ENCODE measurements around the gene CCDC63. TPM values are rescaled to one million over a fixed set of nuclear protein-coding genes. Genes with fewer than 3 reads are reported as not detected.

The CCDC63 gene
- total and polyA plus RNA-seq, 2 donors = 0.14 to 0.19 TPM

DNA sequence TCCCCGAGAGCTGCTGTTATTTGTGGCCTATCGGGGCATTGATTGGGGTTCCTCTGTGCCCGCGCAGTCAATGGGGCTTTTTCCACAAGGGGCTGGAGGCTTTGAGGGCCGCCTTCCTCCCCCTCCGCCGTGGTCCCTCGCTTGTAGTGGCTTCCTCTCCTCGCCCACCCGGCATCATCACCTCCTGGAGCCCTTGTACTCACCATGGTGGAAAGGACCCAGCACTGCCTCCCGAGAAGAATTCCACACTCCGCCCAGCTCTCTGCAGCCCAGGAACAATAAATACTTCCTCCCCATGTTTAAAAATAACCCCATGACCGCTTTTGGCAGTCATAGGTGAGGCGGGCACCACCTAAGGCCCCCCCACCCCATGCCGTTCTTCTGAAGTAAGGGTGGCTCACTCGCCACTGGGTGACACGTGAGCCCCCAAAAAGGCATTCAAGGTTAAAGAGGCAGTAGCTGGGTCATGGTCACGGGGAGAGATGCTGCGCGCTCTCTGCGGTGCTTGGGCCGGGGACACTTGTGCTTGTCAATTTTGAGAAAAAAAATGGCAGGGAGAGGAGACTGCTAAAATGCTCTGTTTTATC, 73.6 kb downstream of the CCDC63 start, which contains the start of gene MYL2:
TSS of gene MYL2 (minus strand) at position 256 of the 587 bp plus-strand sequence. CDS start at position 206, 50 bp downstream.
- Histone ChIP-seq H3K27me3 (ENCODE audit: control insufficient read depth in 2 of 2, insufficient read depth in 1 of 2, low read length in 1 of 2) (peaks cover 0 to 13% of the 10 kb centered on the region in 2 donors), H3K4me1 (ENCODE audit: control insufficient read depth in 2 of 2, insufficient read depth in 2 of 2, low read length in 2 of 2) (no peaks in the 10 kb centered on the region), H3K36me3 (ENCODE audit: control insufficient read depth in 2 of 2, insufficient read depth in 2 of 2, low read length in 1 of 2) (no peaks in the 10 kb centered on the region), H3K9me3 (ENCODE audit: control insufficient read depth in 2 of 2, insufficient read depth in 1 of 2, low read length in 1 of 2) (no peaks in the 10 kb centered on the region), H3K27ac (ENCODE audit: low read depth in 1 of 2, low read length in 1 of 2) (no peak within 1 kb of the TSS), H3K4me3 (ENCODE audit: low read length in 2 of 2) (no peak within 1 kb of the TSS)
- no peak for DNase-seq (ENCODE audit: low read depth in 6 of 9, low spot score in 9 of 9)
- 85% methylated on average over 22 of the region's 22 CpGs for WGBS

- H3K27ac ChIP-seq (ENCODE audit: low read depth in 1 of 2, low read length in 1 of 2) = no peak overlapping the region
- WGBS = 94% methylated on average over 10 of the region's 10 CpGs
- peaks cover 0 to 13% of the 10 kb centered on the region in 2 donors for H3K27me3 ChIP-seq (ENCODE audit: control insufficient read depth in 2 of 2, insufficient read depth in 1 of 2, low read length in 1 of 2)
- no peak for DNase-seq (ENCODE audit: low read depth in 6 of 9, low spot score in 9 of 9)
- no peaks in the 10 kb centered on the region for H3K4me1 ChIP-seq (ENCODE audit: control insufficient read depth in 2 of 2, insufficient read depth in 2 of 2, low read length in 2 of 2)
- no peaks in the 10 kb centered on the region for H3K36me3 ChIP-seq (ENCODE audit: control insufficient read depth in 2 of 2, insufficient read depth in 2 of 2, low read length in 1 of 2)
- H3K9me3 ChIP-seq (ENCODE audit: control insufficient read depth in 2 of 2, insufficient read depth in 1 of 2, low read length in 1 of 2) = no peaks in the 10 kb centered on the region
- H3K4me3 ChIP-seq (ENCODE audit: low read length in 2 of 2) = no peak overlapping the region
These were observed 74.5 kb downstream of the CCDC63 start for GRCh38 chr12:110921262-110921661.

DNA sequence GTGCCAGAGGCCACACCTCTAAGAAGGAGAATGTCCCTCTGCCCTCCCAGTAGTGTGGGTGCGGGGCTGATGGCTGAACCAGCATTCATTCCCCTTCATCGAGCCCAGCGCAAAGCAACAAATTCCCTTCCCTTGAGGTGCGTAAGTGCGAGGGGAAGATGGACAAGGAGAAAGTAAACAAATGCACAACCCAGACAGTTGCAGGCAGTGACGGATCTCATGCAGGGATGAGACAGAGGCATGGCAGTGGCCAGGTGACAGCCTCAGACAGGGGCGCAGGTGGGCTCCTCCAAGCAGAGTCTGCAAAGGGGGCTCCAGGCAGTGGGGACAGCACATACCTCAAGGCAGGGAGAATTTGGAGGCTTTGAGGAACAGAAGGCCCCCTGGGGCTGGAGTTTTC, 75.9 kb downstream of the CCDC63 start:
- WGBS = 91% methylated on average over 7 of the region's 7 CpGs
- peaks cover 0 to 13% of the 10 kb centered on the region in 2 donors for H3K27me3 ChIP-seq (ENCODE audit: control insufficient read depth in 2 of 2, insufficient read depth in 1 of 2, low read length in 1 of 2)
- DNase-seq (ENCODE audit: low read depth in 6 of 9, low spot score in 9 of 9) = no peak
- H3K4me1 ChIP-seq (ENCODE audit: control insufficient read depth in 2 of 2, insufficient read depth in 2 of 2, low read length in 2 of 2) = no peaks in the 10 kb centered on the region
- no peaks in the 10 kb centered on the region for H3K9me3 ChIP-seq (ENCODE audit: control insufficient read depth in 2 of 2, insufficient read depth in 1 of 2, low read length in 1 of 2)
- H3K27ac ChIP-seq (ENCODE audit: low read depth in 1 of 2, low read length in 1 of 2) = no peak overlapping the region
- no peaks in the 10 kb centered on the region for H3K36me3 ChIP-seq (ENCODE audit: control insufficient read depth in 2 of 2, insufficient read depth in 2 of 2, low read length in 1 of 2)
- no peak overlapping the region for H3K4me3 ChIP-seq (ENCODE audit: low read length in 2 of 2)

DNA sequence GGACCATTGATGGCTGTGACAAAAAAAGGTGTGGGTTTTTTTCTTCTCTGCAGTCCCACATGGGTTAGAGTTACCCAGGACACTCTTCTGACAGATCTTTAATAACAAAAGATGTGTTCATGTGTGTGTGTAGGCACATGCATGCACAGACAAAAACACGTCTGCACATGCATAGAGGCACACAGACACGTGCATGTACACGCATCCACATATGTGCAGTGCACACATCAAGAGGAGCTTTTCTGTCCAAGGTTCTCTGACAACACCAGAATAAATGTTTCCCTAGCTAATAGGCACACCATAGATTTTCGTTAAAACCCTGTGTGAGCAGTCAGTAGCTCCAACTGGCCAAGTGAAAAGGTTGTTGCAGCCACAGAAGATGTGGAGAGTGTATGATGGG, 76.4 kb downstream of the CCDC63 start:
- DNase-seq (ENCODE audit: low read depth in 6 of 9, low spot score in 9 of 9) = no peak
- H3K36me3 ChIP-seq (ENCODE audit: control insufficient read depth in 2 of 2, insufficient read depth in 2 of 2, low read length in 1 of 2) = no peaks in the 10 kb centered on the region
- H3K4me3 ChIP-seq (ENCODE audit: low read length in 2 of 2) = no peak overlapping the region
- H3K27me3 ChIP-seq (ENCODE audit: control insufficient read depth in 2 of 2, insufficient read depth in 1 of 2, low read length in 1 of 2) = peaks cover 0 to 13% of the 10 kb centered on the region in 2 donors
- WGBS = 96% methylated on average over 4 of the region's 4 CpGs
- no peaks in the 10 kb centered on the region for H3K4me1 ChIP-seq (ENCODE audit: control insufficient read depth in 2 of 2, insufficient read depth in 2 of 2, low read length in 2 of 2)
- no peak overlapping the region for H3K27ac ChIP-seq (ENCODE audit: low read depth in 1 of 2, low read length in 1 of 2)
- no peaks in the 10 kb centered on the region for H3K9me3 ChIP-seq (ENCODE audit: control insufficient read depth in 2 of 2, insufficient read depth in 1 of 2, low read length in 1 of 2)

DNA sequence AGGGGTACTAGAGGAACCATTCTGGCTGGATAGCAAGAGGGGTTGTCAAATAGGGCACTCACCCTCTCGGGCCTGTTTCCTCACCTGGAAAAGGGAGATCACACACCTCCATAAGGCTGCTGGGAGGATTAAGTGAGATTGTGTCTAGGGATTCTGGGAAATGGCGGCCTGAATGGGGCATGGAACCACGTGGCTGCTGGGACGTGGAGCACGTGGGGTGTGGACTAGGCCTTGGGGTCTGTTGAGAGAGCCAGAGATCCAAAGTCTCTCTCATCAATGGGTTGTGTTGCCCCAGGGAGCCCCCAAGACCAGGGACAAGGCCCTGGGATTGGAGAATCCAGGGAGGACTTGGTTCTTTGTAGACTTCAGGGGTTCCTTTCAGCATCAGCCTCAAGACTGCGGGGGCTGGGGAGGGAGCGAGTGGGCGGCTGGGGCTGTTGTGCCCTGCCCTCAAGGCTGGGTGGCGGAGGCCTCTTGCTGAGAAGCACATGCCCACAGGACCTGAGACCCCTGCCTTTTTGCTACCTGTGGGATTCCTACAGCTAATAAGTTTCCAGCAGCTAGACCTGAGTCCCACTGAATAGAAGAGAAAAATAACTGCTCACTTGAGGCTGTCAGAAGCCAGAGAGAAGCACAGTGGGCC, 77.0 kb downstream of the CCDC63 start:
- H3K4me1 ChIP-seq (ENCODE audit: control insufficient read depth in 2 of 2, insufficient read depth in 2 of 2, low read length in 2 of 2) = no peaks in the 10 kb centered on the region
- H3K36me3 ChIP-seq (ENCODE audit: control insufficient read depth in 2 of 2, insufficient read depth in 2 of 2, low read length in 1 of 2) = no peaks in the 10 kb centered on the region
- no peak for DNase-seq (ENCODE audit: low read depth in 6 of 9, low spot score in 9 of 9)
- WGBS = 95% methylated on average over 9 of the region's 9 CpGs
- no peak overlapping the region for H3K27ac ChIP-seq (ENCODE audit: low read depth in 1 of 2, low read length in 1 of 2)
- peaks cover 0 to 13% of the 10 kb centered on the region in 2 donors for H3K27me3 ChIP-seq (ENCODE audit: control insufficient read depth in 2 of 2, insufficient read depth in 1 of 2, low read length in 1 of 2)
- no peaks in the 10 kb centered on the region for H3K9me3 ChIP-seq (ENCODE audit: control insufficient read depth in 2 of 2, insufficient read depth in 1 of 2, low read length in 1 of 2)
- H3K4me3 ChIP-seq (ENCODE audit: low read length in 2 of 2) = no peak overlapping the region

DNA sequence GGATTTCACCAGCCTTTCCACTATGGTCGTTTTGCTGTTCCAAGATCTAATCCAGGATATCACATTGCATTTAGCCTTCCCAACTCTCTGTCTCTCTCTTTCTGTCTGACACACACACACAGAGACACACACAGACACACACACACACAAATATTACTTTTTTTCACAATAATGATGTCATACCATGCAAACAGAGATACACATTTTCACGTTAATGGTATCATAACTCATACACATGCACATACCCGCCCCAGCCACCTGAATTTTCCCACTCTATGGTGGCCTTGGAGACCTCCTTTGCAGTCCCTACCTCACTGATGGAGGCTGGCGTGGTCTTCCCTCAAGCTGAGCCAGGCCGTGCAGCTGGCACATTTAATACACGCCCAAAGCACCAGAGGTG, 80.8 kb downstream of the CCDC63 start:
- peaks cover 0 to 2% of the 10 kb centered on the region in 2 donors for H3K27me3 ChIP-seq (ENCODE audit: control insufficient read depth in 2 of 2, insufficient read depth in 1 of 2, low read length in 1 of 2)
- H3K4me1 ChIP-seq (ENCODE audit: control insufficient read depth in 2 of 2, insufficient read depth in 2 of 2, low read length in 2 of 2) = no peaks in the 10 kb centered on the region
- 84% methylated on average over 6 of the region's 6 CpGs for WGBS
- DNase-seq (ENCODE audit: low read depth in 6 of 9, low spot score in 9 of 9) = no peak
- H3K9me3 ChIP-seq (ENCODE audit: control insufficient read depth in 2 of 2, insufficient read depth in 1 of 2, low read length in 1 of 2) = no peaks in the 10 kb centered on the region
- H3K27ac ChIP-seq (ENCODE audit: low read depth in 1 of 2, low read length in 1 of 2) = no peak overlapping the region
- no peaks in the 10 kb centered on the region for H3K36me3 ChIP-seq (ENCODE audit: control insufficient read depth in 2 of 2, insufficient read depth in 2 of 2, low read length in 1 of 2)
- H3K4me3 ChIP-seq (ENCODE audit: low read length in 2 of 2) = no peak overlapping the region

DNA sequence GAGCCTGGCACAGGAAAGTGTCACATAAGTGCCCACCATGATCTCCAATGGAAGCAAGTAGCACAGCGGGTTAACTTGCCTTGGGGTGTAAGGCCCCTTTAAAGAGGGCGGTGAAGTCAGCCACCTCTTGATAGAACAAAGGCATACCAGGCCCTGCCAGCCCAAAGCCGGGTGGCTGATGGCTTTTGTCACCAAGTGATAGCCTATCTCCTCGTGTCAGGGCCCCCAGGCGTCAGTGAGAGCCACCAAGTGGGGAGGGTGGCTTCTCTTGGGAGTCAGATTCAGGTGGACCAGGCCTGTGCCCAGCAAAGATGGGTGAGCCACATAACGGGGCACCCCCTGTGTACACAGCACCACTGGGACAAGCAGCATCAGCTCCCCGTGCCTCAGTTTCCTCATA, 81.9 kb downstream of the CCDC63 start:
- Histone ChIP-seq H3K27ac (ENCODE audit: low read depth in 1 of 2, low read length in 1 of 2) (no peak overlapping the region), H3K4me1 (ENCODE audit: control insufficient read depth in 2 of 2, insufficient read depth in 2 of 2, low read length in 2 of 2) (no peaks in the 10 kb centered on the region), H3K4me3 (ENCODE audit: low read length in 2 of 2) (no peak overlapping the region), H3K9me3 (ENCODE audit: control insufficient read depth in 2 of 2, insufficient read depth in 1 of 2, low read length in 1 of 2) (no peaks in the 10 kb centered on the region), H3K27me3 (ENCODE audit: control insufficient read depth in 2 of 2, insufficient read depth in 1 of 2, low read length in 1 of 2) (no peaks in the 10 kb centered on the region), H3K36me3 (ENCODE audit: control insufficient read depth in 2 of 2, insufficient read depth in 2 of 2, low read length in 1 of 2) (no peaks in the 10 kb centered on the region)
- 89% methylated on average over 7 of the region's 7 CpGs for WGBS
- no peak for DNase-seq (ENCODE audit: low read depth in 6 of 9, low spot score in 9 of 9)

DNA sequence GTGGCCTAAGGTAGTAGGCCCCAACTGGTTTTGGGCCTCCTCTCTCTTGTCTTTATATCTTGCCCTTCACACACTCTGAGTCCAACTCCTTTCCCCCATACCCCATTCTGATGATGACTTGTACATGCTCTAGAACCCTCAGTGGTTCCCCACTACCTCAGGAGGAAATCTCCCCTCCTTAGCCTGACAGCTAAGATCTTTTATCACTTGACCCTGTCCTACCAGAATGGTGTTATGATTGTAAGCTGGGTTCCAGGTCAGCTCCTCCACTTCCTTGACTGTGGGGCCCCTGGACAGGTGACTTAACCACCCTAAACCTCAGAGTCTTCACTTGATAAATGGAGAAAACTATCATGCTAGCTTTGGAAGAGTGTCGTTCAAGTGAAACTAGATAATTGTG, 83.0 kb downstream of the CCDC63 start:
- Histone ChIP-seq H3K4me1 (ENCODE audit: control insufficient read depth in 2 of 2, insufficient read depth in 2 of 2, low read length in 2 of 2) (no peaks in the 10 kb centered on the region), H3K36me3 (ENCODE audit: control insufficient read depth in 2 of 2, insufficient read depth in 2 of 2, low read length in 1 of 2) (no peaks in the 10 kb centered on the region), H3K9me3 (ENCODE audit: control insufficient read depth in 2 of 2, insufficient read depth in 1 of 2, low read length in 1 of 2) (no peaks in the 10 kb centered on the region), H3K27me3 (ENCODE audit: control insufficient read depth in 2 of 2, insufficient read depth in 1 of 2, low read length in 1 of 2) (peaks cover 0 to 2% of the 10 kb centered on the region in 2 donors), H3K4me3 (ENCODE audit: low read length in 2 of 2) (no peak overlapping the region), H3K27ac (ENCODE audit: low read depth in 1 of 2, low read length in 1 of 2) (no peak overlapping the region)
- no peak for DNase-seq (ENCODE audit: low read depth in 6 of 9, low spot score in 9 of 9)
- WGBS = 99% methylated on average over 1 of the region's 1 CpG

- Histone ChIP-seq H3K27ac (ENCODE audit: low read depth in 1 of 2, low read length in 1 of 2) (no peak overlapping the region), H3K36me3 (ENCODE audit: control insufficient read depth in 2 of 2, insufficient read depth in 2 of 2, low read length in 1 of 2) (no peaks in the 10 kb centered on the region), H3K4me3 (ENCODE audit: low read length in 2 of 2) (no peak overlapping the region), H3K4me1 (ENCODE audit: control insufficient read depth in 2 of 2, insufficient read depth in 2 of 2, low read length in 2 of 2) (no peaks in the 10 kb centered on the region), H3K9me3 (ENCODE audit: control insufficient read depth in 2 of 2, insufficient read depth in 1 of 2, low read length in 1 of 2) (no peaks in the 10 kb centered on the region), H3K27me3 (ENCODE audit: control insufficient read depth in 2 of 2, insufficient read depth in 1 of 2, low read length in 1 of 2) (peaks cover 0 to 2% of the 10 kb centered on the region in 2 donors)
- no peak for DNase-seq (ENCODE audit: low read depth in 6 of 9, low spot score in 9 of 9)
- 93% methylated on average over 21 of the region's 21 CpGs for WGBS
These were observed 83.8 kb downstream of the CCDC63 start for GRCh38 chr12:110930348-110931314.
